NT2/D1 (cell line): Measurements from ENCODE around the gene FSTL1.

Experiments
- SUZ12 ChIP-seq: IDR thresholded peaks from 2 replicates; pipeline ENCODE4 v1.6.1; 2011; ENCODE audit not compliant: insufficient read length, insufficient read depth; ENCODE audit errors: extremely low read depth
- YY1 ChIP-seq: IDR thresholded peaks from 2 replicates; pipeline ENCODE4 v1.6.1; 2011; ENCODE audit not compliant: insufficient read length, insufficient read depth
- ZNF274 ChIP-seq: IDR thresholded peaks from 2 replicates; pipeline ENCODE4 v1.6.1; 2011; ENCODE audit warnings: mild to moderate bottlenecking, low read depth, low read length

- TF ChIP-seq YY1 = no peak
- TF ChIP-seq ZNF274 = no peak
- TF ChIP-seq SUZ12 = no peak
Measured at GRCh38 chr3:120357807-120358206, 93.0 kb downstream of the FSTL1 start.
